22Rv1 (cell line): Measurements from ENCODE around the gene SLC5A5.

Source experiments
- H3K27ac ChIP-seq: fragments of 450-650 bp; 2 replicates; pipeline ENCODE4 v1.5.1; 2017
- ZFX ChIP-seq: fragments of 450-650 bp; IDR thresholded peaks from 2 replicates; pipeline ENCODE4 v1.6.1; 2017; ENCODE audit warnings: antibody characterized with exemption, borderline replicate concordance
- TF ChIP-seq, protein P1 (sequence below): fragments of 450-650 bp; IDR thresholded peaks from 2 replicates; pipeline ENCODE4 v1.5.1; 2017; ENCODE audit warnings: mild to moderate bottlenecking

Gene SLC5A5

DNA sequence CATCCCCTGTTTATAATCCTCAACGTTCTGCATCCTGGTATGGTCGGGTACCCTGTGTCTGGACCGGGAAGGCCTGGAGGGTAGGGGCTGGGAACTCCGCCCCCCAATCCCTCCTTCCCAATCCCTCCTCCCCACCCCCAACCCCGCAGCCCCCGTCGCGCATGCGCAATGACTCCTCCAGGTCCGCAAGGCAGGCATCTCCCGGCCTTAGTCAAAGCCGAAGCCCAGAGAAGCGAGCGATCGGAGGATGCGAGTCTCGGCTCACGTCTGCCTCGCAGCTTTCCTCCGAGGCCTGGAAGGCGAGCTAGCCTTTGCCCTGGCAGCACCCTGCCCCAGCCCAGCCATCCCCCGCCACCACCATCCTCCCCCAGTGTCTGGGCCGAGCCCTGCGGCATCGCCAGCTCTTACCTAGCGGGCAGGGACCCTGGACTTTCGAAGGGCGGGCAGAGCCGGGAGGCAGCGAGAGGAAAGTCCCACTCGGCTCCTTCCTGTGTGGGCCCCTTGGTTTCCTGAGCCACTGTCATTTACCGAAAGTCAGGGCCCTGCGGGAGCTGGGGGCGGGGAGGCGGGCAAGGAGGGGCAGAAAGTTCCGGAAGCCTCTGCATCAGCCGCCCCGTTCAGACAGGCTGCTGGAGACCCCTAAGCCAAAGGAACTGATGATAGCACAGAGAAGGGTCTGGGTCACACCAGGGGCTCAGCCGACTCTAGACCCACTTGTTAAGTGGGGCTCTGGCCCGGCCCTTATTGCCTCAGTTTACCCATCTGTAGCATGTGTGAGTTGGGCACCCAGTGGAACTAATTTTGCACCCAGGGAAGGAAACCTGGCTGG, 24.0 kb upstream of the SLC5A5 start, which contains the start of gene JAK3:
JAK3 (minus strand) TSS at position 445 of the 829 bp plus-strand sequence. CDS start 3,565 bp downstream, outside the sequence.
- no peak within 1 kb of the TSS for H3K27ac ChIP-seq
- TF ChIP-seq ZFX, result no peak
- TF ChIP-seq, protein P1, sequence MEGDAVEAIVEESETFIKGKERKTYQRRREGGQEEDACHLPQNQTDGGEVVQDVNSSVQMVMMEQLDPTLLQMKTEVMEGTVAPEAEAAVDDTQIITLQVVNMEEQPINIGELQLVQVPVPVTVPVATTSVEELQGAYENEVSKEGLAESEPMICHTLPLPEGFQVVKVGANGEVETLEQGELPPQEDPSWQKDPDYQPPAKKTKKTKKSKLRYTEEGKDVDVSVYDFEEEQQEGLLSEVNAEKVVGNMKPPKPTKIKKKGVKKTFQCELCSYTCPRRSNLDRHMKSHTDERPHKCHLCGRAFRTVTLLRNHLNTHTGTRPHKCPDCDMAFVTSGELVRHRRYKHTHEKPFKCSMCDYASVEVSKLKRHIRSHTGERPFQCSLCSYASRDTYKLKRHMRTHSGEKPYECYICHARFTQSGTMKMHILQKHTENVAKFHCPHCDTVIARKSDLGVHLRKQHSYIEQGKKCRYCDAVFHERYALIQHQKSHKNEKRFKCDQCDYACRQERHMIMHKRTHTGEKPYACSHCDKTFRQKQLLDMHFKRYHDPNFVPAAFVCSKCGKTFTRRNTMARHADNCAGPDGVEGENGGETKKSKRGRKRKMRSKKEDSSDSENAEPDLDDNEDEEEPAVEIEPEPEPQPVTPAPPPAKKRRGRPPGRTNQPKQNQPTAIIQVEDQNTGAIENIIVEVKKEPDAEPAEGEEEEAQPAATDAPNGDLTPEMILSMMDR, result no peak

DNA sequence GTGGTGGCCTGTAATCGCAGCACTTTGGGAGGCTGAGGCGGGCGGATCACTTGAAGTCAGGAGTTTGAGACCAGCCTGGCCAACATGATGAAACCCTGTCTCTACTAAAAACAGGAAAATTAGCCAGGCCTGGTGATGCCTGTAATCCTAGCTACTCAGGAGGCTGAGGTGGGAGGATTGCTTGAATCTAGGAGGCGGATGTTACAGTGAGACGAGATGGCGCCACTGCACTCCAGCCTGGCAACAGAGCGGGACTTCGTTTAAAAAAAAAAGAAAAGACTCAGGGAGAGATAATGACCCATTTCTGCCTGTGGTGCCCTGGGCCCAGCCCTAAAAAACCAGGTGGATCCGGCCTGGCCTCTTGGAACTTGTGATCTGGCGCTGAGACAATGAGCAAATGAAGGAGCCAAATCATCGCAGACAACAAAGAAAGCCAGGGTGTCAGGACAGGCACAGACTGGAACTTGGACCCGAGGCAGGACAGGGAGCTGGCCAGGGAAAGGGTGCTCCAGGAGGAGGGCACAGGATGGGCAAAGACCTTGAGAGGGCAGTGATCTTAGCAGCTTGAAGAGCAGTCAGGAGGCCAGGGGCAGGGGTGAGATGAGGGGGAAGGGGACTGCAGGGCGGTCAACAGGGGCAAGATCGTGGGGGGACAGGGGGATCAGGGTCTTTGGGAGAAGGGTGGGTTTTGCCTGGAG, 23.0 kb upstream of the SLC5A5 start:
- TF ChIP-seq, protein P1, result no peak
- no peak for TF ChIP-seq ZFX
- no peak overlapping the region for H3K27ac ChIP-seq

DNA sequence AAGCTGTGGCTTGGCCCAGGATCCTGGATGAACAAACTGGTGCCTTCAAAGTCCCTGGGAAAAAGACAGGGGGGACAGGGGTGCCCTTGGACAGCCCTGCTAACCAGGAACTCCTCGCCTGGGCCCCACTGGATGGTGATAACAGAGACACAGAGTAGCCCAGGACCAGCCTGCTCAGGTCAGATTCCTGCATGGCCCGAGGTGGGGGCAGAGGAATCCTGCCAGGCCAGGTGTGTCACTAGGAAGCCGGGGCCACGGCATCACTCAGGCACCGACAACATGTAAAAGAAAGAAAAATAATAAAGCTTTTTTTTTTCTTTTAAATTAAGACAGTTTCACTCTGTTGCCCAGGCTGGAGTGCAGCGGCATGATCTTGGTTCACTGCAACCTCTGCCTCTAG, 17.7 kb upstream of the SLC5A5 start:
- TF ChIP-seq, protein P1, result no peak
- no peak for TF ChIP-seq ZFX
- no peak overlapping the region for H3K27ac ChIP-seq

DNA sequence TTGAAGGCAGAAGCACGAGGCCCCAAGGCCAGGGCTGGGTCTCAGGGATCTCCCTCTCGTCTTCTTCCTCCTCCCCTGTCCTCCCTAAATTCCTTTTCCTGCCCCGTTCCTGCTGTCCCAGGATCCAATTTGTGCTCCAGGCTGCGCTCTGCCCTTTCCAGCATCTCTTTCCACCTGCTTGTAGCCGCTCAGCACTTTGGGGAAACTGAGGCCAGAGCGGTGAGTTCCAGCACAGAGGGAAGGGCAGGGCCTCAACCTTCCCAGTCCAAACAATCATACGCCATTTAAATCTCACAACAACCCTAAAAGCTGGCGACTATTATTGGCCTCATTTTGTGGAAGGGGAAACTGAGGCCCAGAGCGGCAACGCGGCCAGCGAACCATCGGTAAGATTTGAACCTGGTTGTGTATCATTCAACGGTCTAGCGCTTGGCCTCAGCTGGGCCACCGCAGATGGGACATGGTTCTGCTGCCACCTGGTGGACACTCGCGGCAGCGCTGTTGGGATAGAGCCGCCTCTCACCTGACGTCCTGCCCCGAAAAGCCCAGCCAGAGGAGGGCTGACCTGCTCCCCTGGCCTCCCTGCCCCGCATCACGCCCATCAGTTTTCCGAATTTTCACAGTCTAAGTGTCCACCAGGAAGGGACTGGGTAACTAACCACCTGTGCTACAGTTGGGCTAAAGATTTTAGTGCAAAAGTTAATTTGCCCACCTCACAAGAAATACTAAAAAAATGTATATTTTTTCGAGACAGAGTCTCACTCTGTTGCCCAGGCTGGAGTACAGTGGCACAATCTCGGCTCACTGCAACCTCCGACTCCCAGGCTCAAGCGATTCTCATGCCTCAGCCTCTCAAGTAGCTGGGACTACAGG, 16.2 kb upstream of the SLC5A5 start:
- TF ChIP-seq, protein P1, result peak; percentile 94
- no peak for TF ChIP-seq ZFX
- H3K27ac ChIP-seq, result no peak overlapping the region

DNA sequence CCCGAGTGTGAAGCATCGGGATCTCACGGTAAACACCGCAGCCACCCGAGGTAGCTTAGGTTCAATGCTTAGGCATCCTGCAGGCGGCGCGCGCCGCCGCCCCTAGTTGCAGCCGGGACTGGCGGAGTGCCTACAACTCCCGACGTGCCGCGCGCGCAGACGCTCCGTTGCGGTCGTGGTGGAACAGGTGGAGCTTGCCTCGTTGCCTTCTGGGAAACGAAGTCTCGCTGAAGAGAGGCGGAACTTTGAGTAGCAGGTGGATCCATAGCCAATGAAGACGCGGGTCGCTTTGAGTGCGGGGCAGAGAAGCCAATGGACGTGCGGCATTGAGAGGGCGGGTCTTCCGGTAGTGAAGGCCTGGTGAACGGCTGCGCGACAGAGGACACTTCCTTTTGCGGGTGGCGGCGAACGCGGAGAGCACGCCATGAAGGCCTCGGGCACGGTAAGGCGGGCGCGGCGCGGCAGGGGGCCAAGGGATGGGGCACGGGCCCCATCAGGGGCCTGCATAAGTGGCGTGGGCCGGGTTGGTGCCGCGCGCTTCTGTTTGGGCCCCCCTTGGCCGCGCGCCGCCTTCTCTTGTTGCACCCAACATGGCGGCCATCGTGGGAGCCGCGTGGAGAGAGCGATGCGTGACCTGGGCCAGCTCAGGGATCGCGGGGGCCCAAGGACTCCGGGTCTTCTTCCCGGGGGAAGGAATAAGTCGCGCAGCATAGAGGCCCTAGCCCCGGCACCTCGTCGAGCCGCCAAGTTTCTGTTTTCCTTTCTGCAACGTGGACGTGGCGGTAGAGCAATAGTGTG, 12.0 kb upstream of the SLC5A5 start, which contains the start of gene RPL18A:
RPL18A (plus strand) TSS at position 378 of the 798 bp plus-strand sequence; CDS start at position 425, 47 bp downstream.
- TF ChIP-seq, protein P1, result peak; percentile 99
- TF ChIP-seq ZFX, result no peak

DNA sequence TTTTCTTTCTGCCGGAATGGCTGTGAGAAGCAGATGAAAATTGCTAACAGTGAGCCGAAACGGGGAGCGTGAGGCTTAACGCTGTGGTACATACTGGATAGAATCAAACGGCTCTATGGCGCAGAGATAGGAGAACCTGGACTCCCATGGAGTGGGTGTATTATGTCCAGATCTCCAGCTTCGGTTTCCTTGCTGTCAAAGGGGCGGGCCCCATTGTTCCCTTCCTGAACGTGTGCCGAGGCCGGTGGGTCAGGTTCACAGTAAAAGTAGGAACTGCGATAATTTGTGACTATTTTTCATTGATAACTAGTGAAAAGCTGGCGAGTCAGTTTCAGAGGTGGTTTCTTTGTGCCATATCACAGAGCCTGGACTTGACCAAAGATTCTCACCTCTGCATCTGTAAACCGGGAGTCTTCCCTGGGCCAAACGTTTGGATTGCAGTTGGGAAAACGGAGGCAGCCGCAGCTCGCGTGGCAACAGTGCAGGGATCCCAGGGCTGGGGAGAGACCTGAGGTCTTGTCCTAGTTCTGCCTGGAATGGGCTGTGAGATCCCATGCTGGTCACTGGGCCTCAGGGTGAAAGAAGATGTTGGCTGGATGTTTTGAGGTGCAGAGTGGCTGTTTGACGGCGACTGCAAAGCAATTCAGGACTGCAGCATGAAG, 11.3 kb upstream of the SLC5A5 start:
- no peak for TF ChIP-seq ZFX
- TF ChIP-seq, protein P1, result no peak
- peak overlapping the region; percentile 84 for H3K27ac ChIP-seq

More for the DNA sequence above, 12.0 kb upstream of the SLC5A5 start, which contains the start of gene RPL18A:
- H3K27ac ChIP-seq, result peak within 1 kb of the TSS; percentile 84
